Endothelial cell of umbilical vein (primary cell): ENCODE measurements around the gene TIMP4.

Source experiments
- CTCF ChIP-seq, 2 donors: IDR thresholded peaks; 1 replicate in 1 of 2; 2 replicates in 1 of 2; pipeline ENCODE4 v1.5.1; 2011; ENCODE audit warnings: low read length in 2 of 2, mild to moderate bottlenecking in 2 of 2, moderate library complexity in 2 of 2, control low read depth in 1 of 2, inconsistent platforms in 1 of 2, low read depth in 1 of 2; ENCODE audit not compliant: insufficient read depth in 1 of 2; ENCODE audit errors: extremely low read depth in 1 of 2
- EZH2 ChIP-seq: IDR thresholded peaks from 2 replicates; pipeline ENCODE4 v1.6.1; 2012; ENCODE audit warnings: borderline replicate concordance, low read depth, mild to moderate bottlenecking, moderate library complexity, low read length, inconsistent platforms; ENCODE audit not compliant: severe bottlenecking
- FOS ChIP-seq: IDR thresholded peaks from 2 replicates; pipeline ENCODE4 v1.6.1; 2011; ENCODE audit warnings: mild to moderate bottlenecking, low read length, moderate library complexity, borderline replicate concordance; ENCODE audit not compliant: insufficient read depth
- GATA2 ChIP-seq: IDR thresholded peaks from 2 replicates; pipeline ENCODE4 v1.7.0; 2011; ENCODE audit warnings: low read depth, mild to moderate bottlenecking, moderate library complexity, mixed read lengths, low read length; ENCODE audit not compliant: insufficient read length, insufficient read depth
- MYC ChIP-seq: IDR thresholded peaks from one replicate; pipeline ENCODE4 v1.6.1; 2011; ENCODE audit warnings: mild to moderate bottlenecking, low read depth, low read length
- POLR2A ChIP-seq: IDR thresholded peaks from 2 replicates; pipeline ENCODE4 v1.6.1; 2012; ENCODE audit warnings: low read depth, mild to moderate bottlenecking, control low read depth, low read length
- POLR2AphosphoS5 ChIP-seq: IDR thresholded peaks from 2 replicates; pipeline ENCODE4 v1.6.1; 2012; ENCODE audit warnings: low read depth, mild to moderate bottlenecking, control low read depth, low read length, moderate library complexity; ENCODE audit not compliant: insufficient read depth
- TF ChIP-seq, protein P1 (sequence below): IDR thresholded peaks from 2 replicates; pipeline ENCODE4 v1.6.1; 2011; ENCODE audit not compliant: insufficient read depth, insufficient read length

DNA sequence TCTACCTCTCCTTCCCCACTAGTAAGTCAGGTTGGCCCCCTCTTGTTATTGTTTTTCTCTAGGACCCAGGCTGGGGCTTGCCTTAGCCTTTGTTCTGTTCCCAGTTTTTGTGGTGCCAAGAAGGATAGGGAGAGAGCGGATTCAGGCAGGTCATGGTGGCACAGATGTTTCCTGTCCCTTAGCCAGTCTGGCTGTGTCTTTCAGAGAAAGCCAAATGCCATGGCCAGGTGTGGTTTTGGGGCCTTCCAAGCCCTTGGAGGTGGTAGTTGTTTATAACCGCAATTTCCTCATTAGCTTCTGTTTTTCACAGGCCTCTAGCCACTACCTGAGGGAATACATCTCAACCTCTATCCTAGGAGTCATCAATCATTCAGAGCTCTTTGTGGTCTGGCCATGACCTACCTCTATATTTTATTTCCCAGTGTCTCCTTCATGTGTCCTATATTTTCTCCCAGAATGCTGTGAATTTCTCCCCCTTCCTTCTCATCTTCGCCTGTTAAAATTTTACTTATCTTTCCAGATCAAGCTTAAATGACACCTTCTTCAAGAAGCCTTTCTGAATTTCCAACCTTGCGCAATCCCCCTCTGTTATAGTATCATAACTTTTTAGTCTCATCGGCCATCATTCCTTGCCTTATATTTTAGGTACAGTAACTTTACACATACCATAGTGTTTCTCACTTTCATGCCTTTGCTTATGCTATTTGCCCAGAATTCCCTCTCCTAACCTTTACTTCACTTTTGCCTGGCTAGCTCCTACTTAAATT is 38.2 kb downstream of the TIMP4 start:
- TF ChIP-seq CTCF (IDR thresholded peaks at IDR 0.05; ENCODE audit: extremely low read depth in 1 of 2, insufficient read depth in 1 of 2, low read depth in 1 of 2, low read length in 2 of 2) (no peak), EZH2 (no peak), FOS (no peak), POLR2AphosphoS5 (no peak), POLR2A (no peak), GATA2 (no peak), MYC (no peak)
- TF ChIP-seq, protein P1, sequence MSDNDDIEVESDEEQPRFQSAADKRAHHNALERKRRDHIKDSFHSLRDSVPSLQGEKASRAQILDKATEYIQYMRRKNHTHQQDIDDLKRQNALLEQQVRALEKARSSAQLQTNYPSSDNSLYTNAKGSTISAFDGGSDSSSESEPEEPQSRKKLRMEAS, result no peak
